Measurements from ENCODE around the gene TPP2.

Gene TPP2

GRCh38 chr13:102596147-102597028, at the start of gene TPP2:
TSS of gene TPP2 (plus strand) at chr13:102596986. CDS start at chr13:102597039, 53 bp downstream.
- peak; percentile 89 for DNase-seq

- DNase-seq, result no peak
Measured at GRCh38 chr13:102548811-102549210, 48.0 kb upstream of the TPP2 start.

GRCh38 chr13:102550507-102550906, 46.3 kb upstream of the TPP2 start:
- no peak for DNase-seq

- DNase-seq, result no peak
Measured at GRCh38 chr13:102555914-102556553, 40.8 kb upstream of the TPP2 start.

GRCh38 chr13:102556806-102557205, 40.0 kb upstream of the TPP2 start:
- no peak for DNase-seq

- no peak for DNase-seq
Measured at GRCh38 chr13:102558029-102558428, 38.8 kb upstream of the TPP2 start.

- DNase-seq, result no peak
Measured at GRCh38 chr13:102561933-102562332, 34.9 kb upstream of the TPP2 start.

GRCh38 chr13:102563267-102563666, 33.5 kb upstream of the TPP2 start:
- no peak for DNase-seq

- no peak for DNase-seq
Measured at GRCh38 chr13:102564564-102564963, 32.2 kb upstream of the TPP2 start.

GRCh38 chr13:102566513-102566912, 30.3 kb upstream of the TPP2 start:
- DNase-seq, result no peak

- DNase-seq, result no peak
Measured at GRCh38 chr13:102567857-102568256, 28.9 kb upstream of the TPP2 start.

GRCh38 chr13:102569488-102569887, 27.3 kb upstream of the TPP2 start:
- DNase-seq, result no peak

GRCh38 chr13:102571075-102571474, 25.7 kb upstream of the TPP2 start:
- DNase-seq, result no peak

- DNase-seq, result no peak
Measured at GRCh38 chr13:102572323-102572722, 24.5 kb upstream of the TPP2 start.

- DNase-seq, result peak; percentile 38
Measured at GRCh38 chr13:102580552-102581169, 16.1 kb upstream of the TPP2 start.

GRCh38 chr13:102582256-102582655, 14.5 kb upstream of the TPP2 start:
- no peak for DNase-seq

- DNase-seq, result no peak
Measured at GRCh38 chr13:102584434-102584833, 12.4 kb upstream of the TPP2 start.

GRCh38 chr13:102586615-102587014, 10.2 kb upstream of the TPP2 start:
- no peak for DNase-seq

- DNase-seq, result no peak
Measured at GRCh38 chr13:102587916-102588315, 8.9 kb upstream of the TPP2 start.

GRCh38 chr13:102589301-102589822, 7.4 kb upstream of the TPP2 start:
- no peak for DNase-seq

- DNase-seq, result peak; percentile 40
Measured at GRCh38 chr13:102591988-102592781, 4.6 kb upstream of the TPP2 start.

- DNase-seq, result no peak
Measured at GRCh38 chr13:102593466-102593865, 3.3 kb upstream of the TPP2 start.

All from NCI-H1048 (cell line).